Measurements from ENCODE around the gene IL17B. TPM values are rescaled to one million over a fixed set of nuclear protein-coding genes. Genes with fewer than 3 reads are reported as not detected.

The IL17B gene
- total and polyA plus RNA-seq, 9 of the 15 experiments (the other 6 are each of a cell fraction or from before 2014, with no cell fraction given): 0.28 to 2.6 (median 0.53) TPM; not detected in 2

DNA sequence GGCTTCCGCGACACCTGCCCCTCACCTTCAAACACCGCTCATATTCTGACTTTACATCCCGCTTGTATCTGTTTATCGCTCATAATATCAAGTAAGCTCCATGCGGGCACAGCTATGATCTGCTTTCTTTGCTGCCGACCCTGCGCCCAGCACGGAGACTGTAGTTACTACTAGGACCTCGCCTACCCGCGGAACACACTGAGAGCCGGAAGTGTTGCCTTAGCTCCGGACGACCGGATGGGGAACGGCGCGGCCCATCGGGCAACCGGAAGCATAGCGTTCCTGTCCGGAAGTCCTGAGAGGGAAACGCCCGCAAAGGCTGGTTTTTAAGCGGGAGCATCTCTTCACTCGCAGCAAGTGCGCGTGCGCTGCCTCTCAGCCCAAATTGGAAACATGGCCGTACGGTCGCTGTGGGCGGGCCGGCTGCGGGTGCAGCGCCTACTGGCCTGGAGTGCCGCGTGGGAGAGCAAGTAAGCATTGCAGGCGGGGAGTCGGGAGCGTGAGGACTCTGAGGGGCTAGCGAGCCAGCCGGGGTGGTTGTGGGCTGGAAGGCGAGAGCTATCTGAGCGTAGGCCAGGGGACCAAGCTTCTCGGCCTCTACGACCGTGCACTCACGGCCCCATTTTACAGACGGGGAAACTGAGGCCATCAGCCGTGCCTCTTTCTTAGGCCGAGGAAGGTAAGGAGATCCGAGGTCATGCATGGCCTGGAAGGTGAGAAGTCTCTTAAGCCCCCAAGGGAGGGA, 33.8 kb downstream of the IL17B start, which contains the start of gene GRPEL2 (continued):
- TF ChIP-seq ZNF324 (CRISPR knock-in tag; IDR thresholded peaks at IDR 0.05) (no peak), TFAM (CRISPR knock-in tag; conservative IDR thresholded peaks at IDR 0.05) (no peak), MYC (IDR thresholded peaks at IDR 0.05; ENCODE audit: low read depth, low read length) (peak; percentile 77; the same call in 1 of the 2 replicates), MYC (CRISPR knock-in tag; IDR thresholded peaks at IDR 0.05; ENCODE audit: borderline replicate concordance, low read depth) (peak; percentile 44; the same call in 1 of the 2 replicates), PCBP2 (IDR thresholded peaks at IDR 0.05; ENCODE audit: low read depth, low read length, poor library complexity, severe bottlenecking) (no peak), ZNF146 (CRISPR knock-in tag; IDR thresholded peaks at IDR 0.05; ENCODE audit: unreplicated experiment) (no peak), ZNF282 (CRISPR knock-in tag; IDR thresholded peaks at IDR 0.05) (peak; percentile 27; the same call in 1 of the 2 replicates), FOSL1 (tag; conservative IDR thresholded peaks at IDR 0.05) (0 out of 2 replicates have a peak, but pooled peaks have one; percentile 36), EWSR1 (IDR thresholded peaks at IDR 0.05; ENCODE audit: borderline replicate concordance, low read depth, partially characterized antibody) (no peak), DACH1 (IDR thresholded peaks at IDR 0.05; ENCODE audit: partially characterized antibody) (no peak), ILK (tag; IDR thresholded peaks at IDR 0.05; ENCODE audit: borderline replicate concordance, low read depth) (no peak), ILF3 (IDR thresholded peaks at IDR 0.05; ENCODE audit: borderline replicate concordance) (no peak), CTBP1 (IDR thresholded peaks at IDR 0.05; ENCODE audit: borderline replicate concordance) (peak; percentile 90), ZNF347 (CRISPR knock-in tag; IDR thresholded peaks at IDR 0.05; ENCODE audit: low read depth) (no peak), NR2F6 (CRISPR knock-in tag; IDR thresholded peaks at IDR 0.05) (no peak)
- TF ChIP-seq, protein P1, sequence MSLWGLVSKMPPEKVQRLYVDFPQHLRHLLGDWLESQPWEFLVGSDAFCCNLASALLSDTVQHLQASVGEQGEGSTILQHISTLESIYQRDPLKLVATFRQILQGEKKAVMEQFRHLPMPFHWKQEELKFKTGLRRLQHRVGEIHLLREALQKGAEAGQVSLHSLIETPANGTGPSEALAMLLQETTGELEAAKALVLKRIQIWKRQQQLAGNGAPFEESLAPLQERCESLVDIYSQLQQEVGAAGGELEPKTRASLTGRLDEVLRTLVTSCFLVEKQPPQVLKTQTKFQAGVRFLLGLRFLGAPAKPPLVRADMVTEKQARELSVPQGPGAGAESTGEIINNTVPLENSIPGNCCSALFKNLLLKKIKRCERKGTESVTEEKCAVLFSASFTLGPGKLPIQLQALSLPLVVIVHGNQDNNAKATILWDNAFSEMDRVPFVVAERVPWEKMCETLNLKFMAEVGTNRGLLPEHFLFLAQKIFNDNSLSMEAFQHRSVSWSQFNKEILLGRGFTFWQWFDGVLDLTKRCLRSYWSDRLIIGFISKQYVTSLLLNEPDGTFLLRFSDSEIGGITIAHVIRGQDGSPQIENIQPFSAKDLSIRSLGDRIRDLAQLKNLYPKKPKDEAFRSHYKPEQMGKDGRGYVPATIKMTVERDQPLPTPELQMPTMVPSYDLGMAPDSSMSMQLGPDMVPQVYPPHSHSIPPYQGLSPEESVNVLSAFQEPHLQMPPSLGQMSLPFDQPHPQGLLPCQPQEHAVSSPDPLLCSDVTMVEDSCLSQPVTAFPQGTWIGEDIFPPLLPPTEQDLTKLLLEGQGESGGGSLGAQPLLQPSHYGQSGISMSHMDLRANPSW (CRISPR knock-in tag; IDR thresholded peaks at IDR 0.05): 0 out of 2 replicates have a peak, but pooled peaks have one; percentile 80
- TF ChIP-seq, protein P2, sequence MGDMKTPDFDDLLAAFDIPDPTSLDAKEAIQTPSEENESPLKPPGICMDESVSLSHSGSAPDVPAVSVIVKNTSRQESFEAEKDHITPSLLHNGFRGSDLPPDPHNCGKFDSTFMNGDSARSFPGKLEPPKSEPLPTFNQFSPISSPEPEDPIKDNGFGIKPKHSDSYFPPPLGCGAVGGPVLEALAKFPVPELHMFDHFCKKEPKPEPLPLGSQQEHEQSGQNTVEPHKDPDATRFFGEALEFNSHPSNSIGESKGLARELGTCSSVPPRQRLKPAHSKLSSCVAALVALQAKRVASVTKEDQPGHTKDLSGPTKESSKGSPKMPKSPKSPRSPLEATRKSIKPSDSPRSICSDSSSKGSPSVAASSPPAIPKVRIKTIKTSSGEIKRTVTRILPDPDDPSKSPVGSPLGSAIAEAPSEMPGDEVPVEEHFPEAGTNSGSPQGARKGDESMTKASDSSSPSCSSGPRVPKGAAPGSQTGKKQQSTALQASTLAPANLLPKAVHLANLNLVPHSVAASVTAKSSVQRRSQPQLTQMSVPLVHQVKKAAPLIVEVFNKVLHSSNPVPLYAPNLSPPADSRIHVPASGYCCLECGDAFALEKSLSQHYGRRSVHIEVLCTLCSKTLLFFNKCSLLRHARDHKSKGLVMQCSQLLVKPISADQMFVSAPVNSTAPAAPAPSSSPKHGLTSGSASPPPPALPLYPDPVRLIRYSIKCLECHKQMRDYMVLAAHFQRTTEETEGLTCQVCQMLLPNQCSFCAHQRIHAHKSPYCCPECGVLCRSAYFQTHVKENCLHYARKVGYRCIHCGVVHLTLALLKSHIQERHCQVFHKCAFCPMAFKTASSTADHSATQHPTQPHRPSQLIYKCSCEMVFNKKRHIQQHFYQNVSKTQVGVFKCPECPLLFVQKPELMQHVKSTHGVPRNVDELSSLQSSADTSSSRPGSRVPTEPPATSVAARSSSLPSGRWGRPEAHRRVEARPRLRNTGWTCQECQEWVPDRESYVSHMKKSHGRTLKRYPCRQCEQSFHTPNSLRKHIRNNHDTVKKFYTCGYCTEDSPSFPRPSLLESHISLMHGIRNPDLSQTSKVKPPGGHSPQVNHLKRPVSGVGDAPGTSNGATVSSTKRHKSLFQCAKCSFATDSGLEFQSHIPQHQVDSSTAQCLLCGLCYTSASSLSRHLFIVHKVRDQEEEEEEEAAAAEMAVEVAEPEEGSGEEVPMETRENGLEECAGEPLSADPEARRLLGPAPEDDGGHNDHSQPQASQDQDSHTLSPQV (IDR thresholded peaks at IDR 0.05): no peak
- TF ChIP-seq, protein P3, sequence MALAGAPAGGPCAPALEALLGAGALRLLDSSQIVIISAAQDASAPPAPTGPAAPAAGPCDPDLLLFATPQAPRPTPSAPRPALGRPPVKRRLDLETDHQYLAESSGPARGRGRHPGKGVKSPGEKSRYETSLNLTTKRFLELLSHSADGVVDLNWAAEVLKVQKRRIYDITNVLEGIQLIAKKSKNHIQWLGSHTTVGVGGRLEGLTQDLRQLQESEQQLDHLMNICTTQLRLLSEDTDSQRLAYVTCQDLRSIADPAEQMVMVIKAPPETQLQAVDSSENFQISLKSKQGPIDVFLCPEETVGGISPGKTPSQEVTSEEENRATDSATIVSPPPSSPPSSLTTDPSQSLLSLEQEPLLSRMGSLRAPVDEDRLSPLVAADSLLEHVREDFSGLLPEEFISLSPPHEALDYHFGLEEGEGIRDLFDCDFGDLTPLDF (CRISPR knock-in tag; IDR thresholded peaks at IDR 0.05): peak; percentile 64; the same call in 1 of the 2 replicates

All from K562 (cell line).